Measurements from ENCODE around the gene CBY1. TPM values are rescaled to one million over a fixed set of nuclear protein-coding genes. Genes with fewer than 3 reads are reported as not detected.
A peak's percentile ranks its signal among the peaks of the same experiment; 100 is the strongest.

Gene CBY1
- total RNA-seq, 1 experiment from 2014 or later = 33.8 TPM

- H3K36me3 ChIP-seq = peaks cover 26% of the 10 kb centered on the region
These were observed 51.5 kb downstream of the CBY1 start for GRCh38 chr22:38707984-38708383.

GRCh38 chr22:38709306-38709705 is 52.9 kb downstream of the CBY1 start:
- Histone ChIP-seq H3K9me3 (no peaks in the 10 kb centered on the region; the same call in 1 of the 2 replicates), H3K36me3 (peaks cover 26% of the 10 kb centered on the region), H3K4me3 (no peak overlapping the region), H3K27me3 (no peaks in the 10 kb centered on the region)
- DNase-seq = no peak

More at GRCh38 chr22:38707984-38708383, 51.5 kb downstream of the CBY1 start:
- Histone ChIP-seq H3K4me3 (no peak overlapping the region), H3K27me3 (no peaks in the 10 kb centered on the region), H3K9me3 (no peaks in the 10 kb centered on the region; the same call in 1 of the 2 replicates)
- no peak for DNase-seq

- no peaks in the 10 kb centered on the region for H3K27me3 ChIP-seq
- no peak for DNase-seq
- H3K4me3 ChIP-seq = no peak overlapping the region
- H3K9me3 ChIP-seq = no peaks in the 10 kb centered on the region; the same call in 1 of the 2 replicates
- H3K36me3 ChIP-seq = peaks cover 26% of the 10 kb centered on the region
These were observed 53.9 kb downstream of the CBY1 start for GRCh38 chr22:38710351-38710750.

GRCh38 chr22:38710866-38711265 is 54.4 kb downstream of the CBY1 start:
- Histone ChIP-seq H3K4me3 (no peak overlapping the region), H3K27me3 (no peaks in the 10 kb centered on the region), H3K36me3 (peaks cover 26% of the 10 kb centered on the region), H3K9me3 (no peaks in the 10 kb centered on the region; the same call in 1 of the 2 replicates)
- no peak for DNase-seq

- no peak overlapping the region for H3K4me3 ChIP-seq
- no peaks in the 10 kb centered on the region for H3K27me3 ChIP-seq
- H3K9me3 ChIP-seq = no peaks in the 10 kb centered on the region
- no peak for DNase-seq
- H3K36me3 ChIP-seq = peaks cover 32% of the 10 kb centered on the region
These were observed 56.2 kb downstream of the CBY1 start for GRCh38 chr22:38712486-38713207.

- no peaks in the 10 kb centered on the region for H3K27me3 ChIP-seq
- H3K36me3 ChIP-seq = peaks cover 24% of the 10 kb centered on the region
- no peaks in the 10 kb centered on the region for H3K9me3 ChIP-seq
- no peak for DNase-seq
- no peak overlapping the region for H3K4me3 ChIP-seq
These were observed 57.5 kb downstream of the CBY1 start for GRCh38 chr22:38713921-38714320.

GRCh38 chr22:38715176-38715764 is 58.8 kb downstream of the CBY1 start:
- H3K27me3 ChIP-seq = no peaks in the 10 kb centered on the region
- H3K36me3 ChIP-seq = peaks cover 20% of the 10 kb centered on the region

GRCh38 chr22:38715852-38716251 is 59.4 kb downstream of the CBY1 start:
- Histone ChIP-seq H3K36me3 (peaks cover 23% of the 10 kb centered on the region), H3K27me3 (no peaks in the 10 kb centered on the region), H3K4me3 (no peak overlapping the region), H3K9me3 (no peaks in the 10 kb centered on the region)
- no peak for DNase-seq

More at GRCh38 chr22:38715176-38715764, 58.8 kb downstream of the CBY1 start:
- Histone ChIP-seq H3K9me3 (no peaks in the 10 kb centered on the region), H3K4me3 (no peak overlapping the region)
- DNase-seq = no peak

- DNase-seq = no peak
- Histone ChIP-seq H3K27me3 (no peaks in the 10 kb centered on the region), H3K36me3 (peaks cover 22% of the 10 kb centered on the region), H3K4me3 (no peak overlapping the region), H3K9me3 (no peaks in the 10 kb centered on the region)
These were observed 59.8 kb downstream of the CBY1 start for GRCh38 chr22:38716271-38716670.

GRCh38 chr22:38716826-38717225 is 60.4 kb downstream of the CBY1 start:
- Histone ChIP-seq H3K27me3 (no peaks in the 10 kb centered on the region), H3K36me3 (peaks cover 25% of the 10 kb centered on the region), H3K9me3 (no peaks in the 10 kb centered on the region), H3K4me3 (no peak overlapping the region)
- no peak for DNase-seq

GRCh38 chr22:38717244-38717643 is 60.8 kb downstream of the CBY1 start:
- no peaks in the 10 kb centered on the region for H3K27me3 ChIP-seq
- DNase-seq = no peak
- H3K4me3 ChIP-seq = no peak overlapping the region
- H3K9me3 ChIP-seq = no peaks in the 10 kb centered on the region
- peaks cover 25% of the 10 kb centered on the region for H3K36me3 ChIP-seq

GRCh38 chr22:38718414-38718813 is 62.0 kb downstream of the CBY1 start:
- peak; percentile 91 for DNase-seq

GRCh38 chr22:38719196-38719595 is 62.8 kb downstream of the CBY1 start:
- DNase-seq = no peak
- Histone ChIP-seq H3K36me3 (peaks cover 35% of the 10 kb centered on the region), H3K27me3 (no peaks in the 10 kb centered on the region), H3K9me3 (no peaks in the 10 kb centered on the region), H3K4me3 (no peak overlapping the region)

More at GRCh38 chr22:38718414-38718813, 62.0 kb downstream of the CBY1 start:
- H3K36me3 ChIP-seq = peaks cover 30% of the 10 kb centered on the region
- no peak overlapping the region for H3K4me3 ChIP-seq
- H3K27me3 ChIP-seq = no peaks in the 10 kb centered on the region
- no peaks in the 10 kb centered on the region for H3K9me3 ChIP-seq

GRCh38 chr22:38720350-38720749 is 63.9 kb downstream of the CBY1 start:
- H3K27me3 ChIP-seq = no peaks in the 10 kb centered on the region
- H3K36me3 ChIP-seq = peaks cover 47% of the 10 kb centered on the region
- no peaks in the 10 kb centered on the region for H3K9me3 ChIP-seq
- no peak overlapping the region for H3K4me3 ChIP-seq
- DNase-seq = no peak

GRCh38 chr22:38721551-38721950 is 65.1 kb downstream of the CBY1 start:
- Histone ChIP-seq H3K36me3 (peaks cover 55% of the 10 kb centered on the region), H3K4me3 (no peak overlapping the region), H3K9me3 (no peaks in the 10 kb centered on the region), H3K27me3 (no peaks in the 10 kb centered on the region)
- DNase-seq = no peak
